Measurements from ENCODE around the gene SS18L1.
"Not testable (repeated sequence)": the region's sequence is repeated elsewhere in the genome, so short reads cannot be mapped to it uniquely, and the experiment has no call there.

Gene SS18L1

GRCh38 chr20:62112368-62112767 is 31.2 kb upstream of the SS18L1 start:
- Histone ChIP-seq H3K27me3 (ENCODE audit: insufficient read depth, low read length, poor library complexity, severe bottlenecking) (no peaks in the 10 kb centered on the region), H3K9ac (ENCODE audit: low read depth, low read length, poor library complexity, severe bottlenecking) (no peak overlapping the region), H3K4me2 (ENCODE audit: low read depth, low read length, poor library complexity, severe bottlenecking) (no peak overlapping the region), H4K20me1 (ENCODE audit: insufficient read depth, low read length, poor library complexity, severe bottlenecking) (no peaks in the 10 kb centered on the region), H3K4me1 (ENCODE audit: insufficient read depth, low read length, poor library complexity, severe bottlenecking) (peaks cover 7% of the 10 kb centered on the region), H3K79me2 (ENCODE audit: insufficient read depth, low read length) (no peaks in the 10 kb centered on the region), H3K4me3 (ENCODE audit: low read length, poor library complexity, severe bottlenecking) (no peak overlapping the region), H2AFZ (ENCODE audit: low read length) (no peak overlapping the region), H3K36me3 (ENCODE audit: insufficient read depth, low read length) (no peaks in the 10 kb centered on the region), H3K9me3 (ENCODE audit: insufficient read depth, low read depth, low read length) (peaks cover 9% of the 10 kb centered on the region; the same call in 1 of the 2 replicates), H3K9me2 (replicated peaks; ENCODE audit: low read depth, low read length) (no peaks in the 10 kb centered on the region), H3F3A (ENCODE audit: low read depth) (no peaks in the 10 kb centered on the region)
- TF ChIP-seq CTCF (conservative IDR thresholded peaks at IDR 0.05; ENCODE audit: low read length) (no peak), EZH2phosphoT487 (IDR thresholded peaks at IDR 0.05; ENCODE audit: borderline replicate concordance) (no peak)

GRCh38 chr20:62114894-62115293 is 28.7 kb upstream of the SS18L1 start:
- H3K79me2 ChIP-seq (ENCODE audit: insufficient read depth, low read length), result no peaks in the 10 kb centered on the region

DNA sequence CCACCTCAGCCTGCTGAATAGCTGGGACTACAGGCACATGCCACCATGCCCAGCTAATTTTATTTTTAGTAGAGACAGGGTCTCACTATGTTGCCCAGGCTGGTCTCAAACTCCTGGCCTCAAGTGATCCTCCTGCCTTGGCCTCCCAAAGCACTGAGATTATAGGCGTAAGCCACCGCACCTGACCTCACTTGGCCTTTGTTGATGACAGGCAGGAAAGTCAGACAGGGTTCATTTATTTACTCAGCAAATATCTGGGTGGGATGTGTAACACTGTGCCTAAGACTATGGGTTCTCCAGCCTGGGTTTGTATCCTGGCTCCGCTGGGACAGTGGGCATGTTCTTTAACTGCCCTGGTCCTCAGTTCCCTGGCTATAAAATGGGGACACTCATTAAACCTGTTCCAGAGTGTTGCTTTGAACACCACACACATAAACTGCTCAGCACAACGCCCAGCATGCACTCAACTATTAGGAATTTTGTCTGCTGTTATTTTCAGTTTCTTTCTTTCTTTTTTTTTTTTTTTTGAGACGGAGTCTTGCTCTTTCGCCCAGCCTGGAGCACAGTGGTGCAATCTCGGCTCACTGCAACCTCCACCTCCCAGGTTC is 27.7 kb upstream of the SS18L1 start:
- not testable (repeated sequence) for H3K36me3 ChIP-seq (ENCODE audit: insufficient read depth, low read length); H3K4me2 ChIP-seq (ENCODE audit: low read depth, low read length, poor library complexity, severe bottlenecking); H3K9me2 ChIP-seq (replicated peaks; ENCODE audit: low read depth, low read length); H3K79me2 ChIP-seq (ENCODE audit: insufficient read depth, low read length); H3K4me3 ChIP-seq (ENCODE audit: low read length, poor library complexity, severe bottlenecking); H3K9ac ChIP-seq (ENCODE audit: low read depth, low read length, poor library complexity, severe bottlenecking); H3K9me3 ChIP-seq (ENCODE audit: insufficient read depth, low read depth, low read length); H3F3A ChIP-seq (ENCODE audit: low read depth); H2AFZ ChIP-seq (ENCODE audit: low read length); H4K20me1 ChIP-seq (ENCODE audit: insufficient read depth, low read length, poor library complexity, severe bottlenecking); H3K27me3 ChIP-seq (ENCODE audit: insufficient read depth, low read length, poor library complexity, severe bottlenecking)
- H3K4me1 ChIP-seq (ENCODE audit: insufficient read depth, low read length, poor library complexity, severe bottlenecking), result peaks cover 39% of the 10 kb centered on the region

More at GRCh38 chr20:62114894-62115293, 28.7 kb upstream of the SS18L1 start:
- Histone ChIP-seq H3K9ac (ENCODE audit: low read depth, low read length, poor library complexity, severe bottlenecking) (no peak overlapping the region), H3K9me2 (replicated peaks; ENCODE audit: low read depth, low read length) (no peaks in the 10 kb centered on the region), H3K27me3 (ENCODE audit: insufficient read depth, low read length, poor library complexity, severe bottlenecking) (no peaks in the 10 kb centered on the region), H3K9me3 (ENCODE audit: insufficient read depth, low read depth, low read length) (no peaks in the 10 kb centered on the region; the same call in 1 of the 2 replicates), H3F3A (ENCODE audit: low read depth) (peaks cover 2% of the 10 kb centered on the region; the same call in 1 of the 2 replicates), H3K36me3 (ENCODE audit: insufficient read depth, low read length) (no peaks in the 10 kb centered on the region), H4K20me1 (ENCODE audit: insufficient read depth, low read length, poor library complexity, severe bottlenecking) (no peaks in the 10 kb centered on the region), H2AFZ (ENCODE audit: low read length) (no peak overlapping the region), H3K4me2 (ENCODE audit: low read depth, low read length, poor library complexity, severe bottlenecking) (no peak overlapping the region), H3K4me3 (ENCODE audit: low read length, poor library complexity, severe bottlenecking) (no peak overlapping the region), H3K4me1 (ENCODE audit: insufficient read depth, low read length, poor library complexity, severe bottlenecking) (peaks cover 30% of the 10 kb centered on the region)
- TF ChIP-seq CTCF (conservative IDR thresholded peaks at IDR 0.05; ENCODE audit: low read length) (no peak), EZH2phosphoT487 (IDR thresholded peaks at IDR 0.05; ENCODE audit: borderline replicate concordance) (no peak)
